Measurements from ENCODE around the gene NRP2.

Gene NRP2, protein sequence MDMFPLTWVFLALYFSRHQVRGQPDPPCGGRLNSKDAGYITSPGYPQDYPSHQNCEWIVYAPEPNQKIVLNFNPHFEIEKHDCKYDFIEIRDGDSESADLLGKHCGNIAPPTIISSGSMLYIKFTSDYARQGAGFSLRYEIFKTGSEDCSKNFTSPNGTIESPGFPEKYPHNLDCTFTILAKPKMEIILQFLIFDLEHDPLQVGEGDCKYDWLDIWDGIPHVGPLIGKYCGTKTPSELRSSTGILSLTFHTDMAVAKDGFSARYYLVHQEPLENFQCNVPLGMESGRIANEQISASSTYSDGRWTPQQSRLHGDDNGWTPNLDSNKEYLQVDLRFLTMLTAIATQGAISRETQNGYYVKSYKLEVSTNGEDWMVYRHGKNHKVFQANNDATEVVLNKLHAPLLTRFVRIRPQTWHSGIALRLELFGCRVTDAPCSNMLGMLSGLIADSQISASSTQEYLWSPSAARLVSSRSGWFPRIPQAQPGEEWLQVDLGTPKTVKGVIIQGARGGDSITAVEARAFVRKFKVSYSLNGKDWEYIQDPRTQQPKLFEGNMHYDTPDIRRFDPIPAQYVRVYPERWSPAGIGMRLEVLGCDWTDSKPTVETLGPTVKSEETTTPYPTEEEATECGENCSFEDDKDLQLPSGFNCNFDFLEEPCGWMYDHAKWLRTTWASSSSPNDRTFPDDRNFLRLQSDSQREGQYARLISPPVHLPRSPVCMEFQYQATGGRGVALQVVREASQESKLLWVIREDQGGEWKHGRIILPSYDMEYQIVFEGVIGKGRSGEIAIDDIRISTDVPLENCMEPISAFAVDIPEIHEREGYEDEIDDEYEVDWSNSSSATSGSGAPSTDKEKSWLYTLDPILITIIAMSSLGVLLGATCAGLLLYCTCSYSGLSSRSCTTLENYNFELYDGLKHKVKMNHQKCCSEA
- total RNA-seq = 0 to 0.49 reads per million in 2 donors

DNA sequence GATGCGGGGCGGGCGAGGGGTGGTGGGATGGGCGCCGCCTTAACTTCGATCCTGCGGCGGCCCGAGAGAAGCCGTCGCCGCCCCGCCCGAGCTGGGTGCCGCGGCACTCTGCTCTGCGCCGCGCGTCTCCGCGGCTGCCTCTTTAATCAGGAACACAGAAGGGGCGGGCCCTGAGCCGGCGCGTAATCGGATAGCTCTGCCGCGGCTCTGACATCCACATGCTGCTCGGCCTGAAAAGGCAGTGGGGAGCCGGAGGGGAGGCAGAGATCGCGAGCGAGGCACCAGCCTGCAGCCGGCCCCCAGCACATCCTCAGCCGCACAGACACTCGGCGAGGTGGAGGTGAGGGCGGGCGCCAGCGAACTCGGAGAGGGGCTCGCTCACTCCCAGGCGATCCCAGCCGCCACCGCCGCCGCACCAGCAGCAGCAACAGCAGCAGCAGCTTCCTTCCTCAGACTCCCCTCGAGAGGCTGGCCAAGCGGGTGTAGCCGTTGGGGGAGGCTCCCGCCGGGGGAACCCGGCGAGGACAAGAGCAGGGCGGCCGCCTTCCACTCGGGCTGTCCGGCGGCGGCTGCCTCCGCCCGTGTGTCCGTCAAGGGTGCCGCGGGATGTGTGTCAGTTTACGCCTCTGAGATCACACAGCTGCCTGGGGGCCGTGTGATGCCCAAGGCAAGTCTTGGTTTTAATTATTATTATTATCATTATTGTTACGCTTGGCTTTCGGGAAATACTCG, at the start of gene NRP2:
Gene NRP2 (plus strand): TSS at position 263 of the 732 bp plus-strand sequence. CDS start 790 bp downstream, outside the sequence.
- DNase-seq = peak; percentile 6

DNA sequence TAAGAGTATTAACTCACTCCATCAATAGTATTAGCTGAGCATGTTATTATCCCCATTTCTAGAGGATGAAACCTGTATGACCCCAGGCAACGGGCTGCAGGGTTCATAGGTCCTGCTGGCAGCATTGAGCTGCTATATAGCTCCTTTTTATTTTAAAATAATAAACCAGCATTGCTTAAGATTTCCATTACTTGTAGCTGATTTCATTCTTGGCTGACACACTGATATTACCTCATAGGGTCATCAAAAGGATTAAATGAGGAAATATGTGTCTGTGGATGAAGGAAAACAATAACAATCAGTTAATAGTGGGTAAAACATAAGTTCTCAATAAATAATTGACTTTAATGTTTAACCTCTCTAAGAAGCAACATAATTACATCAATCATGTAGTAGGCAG, 48.3 kb upstream of the NRP2 start:
- DNase-seq = no peak

DNA sequence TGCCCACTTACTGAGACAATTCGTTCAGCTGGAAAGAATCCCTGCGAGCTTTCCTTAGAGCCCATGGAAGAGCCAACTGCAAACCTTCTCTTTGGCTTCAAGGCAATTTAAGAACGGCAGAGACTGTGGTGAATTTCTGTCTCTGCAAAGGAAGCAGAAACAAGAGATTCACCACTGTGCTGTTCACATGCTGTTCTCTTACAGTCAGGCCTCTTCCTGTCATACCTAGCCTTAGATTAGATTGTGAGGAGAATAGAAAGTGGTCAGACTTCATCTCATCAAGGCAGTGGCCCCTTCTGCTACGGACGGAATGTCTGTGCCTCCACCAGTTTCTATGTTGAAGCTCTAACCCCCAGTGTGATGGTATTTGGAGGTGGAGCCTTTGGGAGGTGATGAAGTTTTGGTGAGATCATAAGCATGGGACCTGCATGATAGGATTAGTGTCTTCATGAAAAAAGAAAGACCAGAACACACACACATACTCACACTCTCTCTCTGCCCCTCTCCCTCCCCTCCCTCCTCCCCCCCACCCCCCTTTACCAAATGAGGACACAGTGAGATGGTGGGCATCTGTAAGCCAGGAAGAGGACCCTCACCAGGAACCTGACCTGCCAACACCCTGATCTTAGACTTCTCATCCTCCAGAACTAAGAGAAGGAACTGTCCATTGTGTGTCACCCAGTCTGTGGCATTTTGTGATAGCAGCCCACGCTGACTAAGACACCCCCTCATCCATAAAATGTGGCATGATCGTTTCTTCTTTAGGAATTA, 45.6 kb upstream of the NRP2 start:
- no peak for DNase-seq

DNA sequence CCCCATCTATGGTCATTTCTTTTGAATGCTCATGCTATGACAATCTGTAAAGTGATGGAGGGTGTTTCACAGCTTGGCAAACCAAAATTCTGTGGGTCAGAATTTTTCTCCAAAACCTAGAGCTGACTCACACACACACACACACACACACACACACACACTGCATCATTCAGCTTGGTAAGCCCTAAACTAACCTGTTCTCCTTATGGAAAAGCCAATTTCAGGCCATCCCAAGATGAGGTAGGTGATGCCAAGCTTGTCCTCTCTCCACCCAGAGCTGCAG, 45.0 kb upstream of the NRP2 start:
- no peak for DNase-seq

DNA sequence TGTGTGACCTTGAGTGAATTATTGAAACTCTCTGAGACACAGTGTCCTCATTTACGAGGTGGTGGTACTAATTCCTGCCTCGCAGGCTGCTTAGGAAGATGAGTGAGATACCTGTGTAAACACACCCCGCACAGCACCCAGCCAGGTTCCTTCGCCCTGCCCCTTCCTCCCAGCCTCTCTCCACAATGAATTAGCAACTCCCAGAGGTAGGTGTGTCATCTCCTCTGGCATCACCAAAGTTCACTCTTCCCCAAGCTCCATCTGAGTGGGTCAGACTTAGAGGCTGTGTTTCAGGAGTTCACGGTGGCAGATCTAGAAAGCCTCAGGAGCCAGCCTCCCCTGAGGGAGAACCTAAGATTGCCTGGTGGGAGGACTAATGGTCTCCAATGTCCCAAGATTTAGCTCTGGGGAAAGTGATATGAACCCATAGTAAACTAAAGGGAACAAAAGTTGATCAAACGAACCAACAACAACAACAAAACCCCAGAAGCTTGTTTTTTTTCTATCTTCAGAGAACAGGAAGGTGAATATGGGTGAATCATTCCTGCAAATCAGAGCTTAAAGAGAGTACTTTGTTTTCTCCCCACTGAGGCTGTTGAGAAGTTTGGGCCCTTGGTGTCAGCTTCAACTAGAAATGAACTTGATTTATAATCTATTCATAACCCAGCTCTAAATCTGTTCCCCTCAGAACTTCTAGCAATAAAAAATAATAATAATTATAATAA, 44.4 kb upstream of the NRP2 start:
- no peak for DNase-seq

DNA sequence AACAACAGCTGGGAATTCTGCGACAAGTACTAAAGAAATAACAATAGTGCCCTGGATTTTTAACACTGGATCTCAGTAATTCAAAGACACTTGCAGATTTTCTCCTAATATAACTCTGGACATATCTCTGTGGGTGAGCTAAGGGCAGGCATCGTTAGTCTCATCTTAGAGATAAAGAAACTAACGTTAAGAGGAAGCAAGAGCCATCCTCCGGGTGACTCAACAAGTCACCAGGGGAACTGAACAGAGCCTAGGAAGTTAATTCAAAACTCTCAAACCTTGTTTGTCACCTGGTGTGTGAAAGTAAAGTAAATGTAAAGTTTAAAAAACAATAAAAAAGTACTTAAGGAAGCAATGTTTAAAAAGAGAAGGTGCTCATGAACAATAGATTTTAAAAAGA, 41.6 kb upstream of the NRP2 start:
- DNase-seq = no peak

DNA sequence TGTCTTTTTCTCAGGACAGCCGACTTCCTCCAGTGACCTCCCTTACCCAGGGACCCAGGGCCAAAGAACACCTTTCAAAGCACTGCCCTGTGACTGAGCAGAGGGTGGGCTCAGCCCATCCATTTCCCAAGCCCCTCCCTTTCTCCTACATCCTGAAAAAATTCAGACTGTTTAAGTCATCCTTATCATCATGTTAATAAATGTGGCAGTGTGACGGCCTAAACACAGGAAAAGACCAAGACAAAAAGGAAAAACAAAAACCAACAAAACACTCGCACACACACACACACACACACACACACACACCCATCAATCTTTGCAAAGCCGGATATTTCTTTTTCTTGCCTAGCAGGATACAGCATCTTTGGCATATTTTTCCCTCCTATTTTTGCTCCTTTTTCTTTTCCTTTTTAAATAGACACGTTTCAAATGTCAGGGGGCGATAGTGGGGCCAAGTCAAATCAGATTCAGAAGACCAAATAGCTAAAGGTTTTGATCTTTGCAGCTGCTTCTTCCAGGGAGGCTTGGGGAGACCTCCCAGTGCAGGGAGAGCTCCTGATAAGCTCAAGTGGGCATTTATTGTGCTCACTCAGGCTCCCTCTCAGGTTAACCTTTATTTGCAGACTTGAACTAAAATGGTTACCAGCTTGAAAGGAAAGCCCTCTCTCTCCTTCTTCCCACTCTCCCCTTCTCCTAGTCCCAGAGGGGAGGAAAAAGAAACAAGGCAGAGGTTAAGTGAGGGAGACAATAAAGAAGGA, 39.5 kb upstream of the NRP2 start:
- no peak for DNase-seq

DNA sequence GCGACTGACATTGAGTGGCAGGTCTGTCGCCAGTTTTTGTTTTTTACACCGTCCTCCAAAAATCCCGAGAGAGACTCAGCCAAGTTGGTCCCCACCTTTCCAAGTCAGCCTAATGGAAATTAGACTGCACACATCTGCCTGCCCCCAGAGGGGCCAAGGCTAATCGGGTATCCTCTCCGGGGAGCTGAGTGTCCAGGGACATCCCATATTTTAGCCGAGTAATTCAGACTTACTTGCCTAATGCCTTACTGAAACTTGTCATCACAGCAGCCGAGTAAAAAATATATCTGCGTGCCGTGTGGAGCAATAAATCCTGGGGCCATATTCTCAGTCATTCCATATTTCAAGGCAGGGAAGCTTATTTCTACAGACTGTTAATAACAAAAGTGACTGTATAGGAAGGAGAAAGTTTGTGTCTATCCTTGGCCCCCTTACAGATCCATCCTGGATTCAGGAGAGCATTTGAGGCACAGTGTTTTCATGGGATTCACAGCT, 38.9 kb upstream of the NRP2 start:
- no peak for DNase-seq

DNA sequence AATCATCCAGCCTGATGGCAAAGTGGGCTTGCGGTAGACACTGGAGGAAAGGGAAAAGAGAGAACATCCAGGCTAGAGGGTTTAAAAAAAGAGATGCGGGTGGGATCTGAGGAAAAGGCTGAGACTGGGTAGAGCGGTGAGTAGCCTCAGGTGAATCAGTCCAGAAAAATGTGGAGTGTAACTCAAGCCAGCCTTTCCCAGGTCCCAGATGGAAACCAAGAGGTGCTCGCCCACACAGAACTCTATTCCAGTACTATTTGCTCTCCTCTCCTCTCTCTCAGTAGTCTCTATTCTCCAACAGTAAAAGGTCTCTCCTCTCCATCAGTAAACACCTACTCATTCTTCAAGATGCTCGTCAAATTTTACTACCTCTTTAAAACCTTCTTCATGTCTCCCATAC, 38.3 kb upstream of the NRP2 start:
- DNase-seq = no peak

DNA sequence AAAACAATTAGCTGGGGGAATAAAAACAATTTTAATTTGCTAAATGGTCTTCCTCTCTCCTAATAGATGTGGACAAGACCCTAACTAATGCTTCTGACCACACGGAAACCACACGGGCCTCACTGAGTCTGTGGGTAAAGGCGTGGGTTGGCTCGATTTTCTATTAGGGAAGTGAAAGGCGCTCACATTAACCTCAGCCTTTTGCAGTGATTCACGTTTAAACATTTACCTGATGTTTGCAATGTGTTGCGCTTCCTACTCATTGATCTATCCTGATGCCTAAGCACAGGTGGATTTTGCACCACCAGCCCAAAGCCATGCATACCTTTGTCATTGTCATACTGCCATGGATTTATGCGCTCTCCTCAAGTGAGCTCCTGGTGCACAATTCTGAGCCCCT, 35.6 kb upstream of the NRP2 start:
- DNase-seq = no peak

DNA sequence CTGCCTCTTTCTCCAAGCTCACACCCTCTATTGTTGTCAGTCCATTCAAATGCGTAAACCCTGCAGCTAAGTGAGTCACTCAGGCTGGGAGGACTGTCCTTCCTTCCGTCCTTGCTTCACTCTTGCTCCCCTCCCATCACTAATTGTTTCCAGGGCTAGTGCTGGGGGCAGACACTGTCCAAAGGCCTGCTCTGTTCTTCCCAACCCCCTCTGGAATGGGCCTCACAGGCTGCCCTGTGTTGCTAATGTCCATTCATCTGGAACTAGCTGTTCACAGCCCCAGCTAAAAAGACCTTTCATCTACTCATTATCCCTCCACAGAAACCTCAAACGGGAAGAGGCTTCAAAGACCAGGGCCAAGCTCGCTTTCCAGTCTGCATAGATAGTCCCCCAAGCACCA, 31.9 kb upstream of the NRP2 start:
- no peak for DNase-seq

DNA sequence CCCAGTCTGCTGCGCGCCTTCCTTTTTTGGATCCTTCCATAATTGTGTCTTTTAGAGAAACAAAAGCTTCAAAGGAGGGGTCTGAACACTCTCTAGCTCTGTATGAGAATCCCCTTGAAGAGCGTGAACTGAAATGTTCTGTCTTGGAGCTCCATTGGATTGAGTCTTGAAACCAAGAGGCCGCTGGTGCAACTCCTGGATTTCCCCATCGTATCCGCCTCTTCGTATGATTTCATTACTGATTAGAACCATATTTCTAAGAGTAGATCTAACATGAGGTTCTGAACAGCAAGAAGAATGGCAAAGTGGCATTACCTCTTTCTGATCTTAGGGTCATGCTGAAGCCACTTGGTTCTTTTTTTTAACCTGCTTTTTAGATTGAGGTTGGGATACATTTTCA, 31.4 kb upstream of the NRP2 start:
- DNase-seq = no peak

DNA sequence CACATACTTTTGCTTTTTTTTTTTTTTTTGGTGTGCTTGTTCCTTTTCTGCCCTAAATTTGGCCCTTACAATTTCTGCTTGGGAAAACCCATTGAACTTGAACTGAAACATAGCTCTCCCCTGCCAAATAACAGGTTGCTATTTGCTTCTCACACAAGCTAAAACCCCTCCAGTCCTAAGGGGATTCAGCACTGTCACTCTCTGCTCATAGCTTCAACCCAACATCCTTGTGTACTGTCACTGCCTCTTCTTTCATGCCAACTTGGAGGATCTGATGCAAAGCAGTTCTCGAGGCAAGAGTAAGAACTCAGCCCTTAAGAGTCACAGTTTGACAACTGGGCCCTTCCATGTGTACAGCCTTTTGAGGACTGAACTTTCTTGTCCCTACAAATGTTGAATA, 30.6 kb upstream of the NRP2 start:
- DNase-seq = no peak

DNA sequence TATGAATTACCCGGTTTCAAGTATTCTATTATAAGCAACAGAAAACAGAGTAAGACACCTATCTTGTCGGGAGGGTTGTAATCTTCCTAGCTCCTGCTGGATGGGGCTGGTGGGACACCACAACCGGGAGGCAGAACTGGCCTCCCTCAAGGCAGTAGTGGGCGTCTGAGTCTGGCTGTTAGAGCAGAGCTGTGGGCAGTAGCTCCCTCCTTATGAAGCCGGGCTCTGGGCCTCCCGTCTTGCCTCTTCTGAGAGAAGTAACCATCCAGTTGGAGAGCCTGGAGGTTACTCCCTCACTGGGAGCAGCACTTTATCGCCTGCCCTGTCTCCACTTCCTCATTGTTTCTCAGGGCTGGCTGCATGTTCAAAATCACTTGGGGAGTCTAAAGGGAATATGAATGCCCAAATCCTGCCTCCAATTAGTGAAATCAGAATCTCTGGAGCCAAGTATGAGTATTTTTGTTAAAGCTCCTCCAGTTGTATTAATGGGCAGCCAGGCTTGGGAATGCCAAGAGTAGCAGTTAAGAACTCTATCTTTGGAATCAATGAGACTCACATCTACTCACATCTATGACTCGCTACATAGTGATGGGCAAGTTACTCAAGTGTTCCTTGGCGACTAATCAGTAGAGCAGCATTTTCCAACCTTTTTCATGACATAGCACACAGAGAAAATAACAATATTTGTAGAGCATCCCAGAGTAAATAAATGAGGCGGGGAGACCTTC, 27.3 kb upstream of the NRP2 start:
- DNase-seq = no peak

DNA sequence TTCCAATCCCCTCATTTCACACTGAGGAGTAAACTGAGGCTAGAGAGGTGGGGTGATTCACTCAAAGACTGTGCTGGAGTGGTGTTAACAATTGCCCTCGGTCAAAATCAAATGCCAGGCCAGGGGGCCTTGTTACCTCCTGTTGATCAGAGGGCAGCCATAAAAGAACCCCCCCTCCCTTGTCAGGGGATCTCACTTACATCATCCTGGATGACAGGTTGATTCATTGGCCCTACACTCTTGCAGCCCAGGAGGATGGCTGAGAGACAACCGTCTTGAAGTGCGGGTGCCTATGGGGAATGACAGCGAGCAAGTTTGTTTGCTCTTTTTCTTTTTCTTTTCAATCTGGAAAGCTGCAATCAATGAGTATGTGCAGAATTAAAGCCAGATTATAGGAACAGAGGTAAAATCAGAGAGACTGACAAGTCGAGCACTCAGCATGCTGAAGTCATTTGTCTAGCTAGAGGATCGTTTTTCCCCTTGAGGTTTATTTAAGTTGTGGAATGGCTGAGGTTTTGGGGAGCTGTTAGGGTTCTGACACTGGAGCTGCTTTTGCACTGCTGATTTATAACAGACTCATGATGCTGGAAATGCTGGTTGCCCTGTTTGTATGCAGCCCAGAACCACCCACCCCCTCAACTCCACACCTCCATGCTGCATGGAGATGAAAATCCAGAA, 26.4 kb upstream of the NRP2 start:
- DNase-seq = no peak

DNA sequence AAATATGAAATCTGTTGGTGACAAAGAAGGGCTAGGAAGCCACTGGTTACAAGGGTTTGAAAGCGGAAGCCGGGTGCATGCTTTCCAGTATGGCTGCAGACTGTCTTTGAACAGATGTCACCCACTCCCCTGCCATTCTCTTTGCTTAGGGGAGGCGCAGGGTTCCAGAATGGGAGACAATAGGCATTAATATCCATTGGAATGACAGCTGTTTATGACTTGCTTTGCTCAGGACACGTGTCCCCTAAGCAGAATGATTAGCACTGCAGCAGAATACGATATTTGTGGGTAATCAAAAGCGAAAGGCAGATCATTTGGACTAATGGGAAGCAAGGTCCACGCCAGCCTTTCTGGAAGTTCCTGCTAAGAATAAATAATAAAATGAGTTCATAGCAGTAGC, 25.8 kb upstream of the NRP2 start:
- DNase-seq = no peak

DNA sequence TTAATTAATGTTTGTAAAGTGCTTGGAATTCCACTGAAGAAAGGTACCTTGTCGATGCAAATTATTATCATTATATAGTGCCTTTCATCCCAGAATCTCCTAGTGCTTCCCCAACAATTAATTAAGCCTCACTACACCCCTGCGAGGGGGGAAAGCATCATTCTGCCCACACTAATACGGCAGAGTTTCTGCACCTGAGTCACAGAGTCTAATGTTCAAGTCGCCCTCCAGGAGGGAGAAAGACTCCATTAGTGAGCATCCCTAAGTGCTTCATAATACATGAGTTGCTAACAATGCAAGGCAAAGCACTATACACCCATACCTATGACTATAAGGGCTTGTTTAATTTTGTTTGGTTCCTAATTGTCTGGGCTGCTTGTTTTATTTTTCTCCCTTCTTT, 25.4 kb upstream of the NRP2 start:
- no peak for DNase-seq

DNA sequence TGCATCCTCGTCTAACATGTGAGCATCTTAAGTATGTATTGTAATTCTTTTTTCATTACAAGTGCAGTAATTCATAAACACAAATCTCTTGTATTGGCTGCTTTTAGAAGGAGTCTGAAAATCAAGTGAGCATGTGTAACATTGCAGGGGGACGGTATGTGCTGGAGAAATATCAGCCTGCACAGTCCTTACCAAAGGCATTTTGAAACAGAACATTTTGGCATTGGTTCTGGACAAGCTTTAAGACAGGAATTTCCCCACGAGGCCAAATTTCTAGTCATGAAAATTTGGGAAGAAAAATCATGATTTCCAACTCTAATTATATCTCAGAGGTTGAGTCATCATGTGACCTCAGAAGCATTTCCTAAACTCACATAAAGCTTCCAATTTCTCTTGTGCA, 24.7 kb upstream of the NRP2 start:
- no peak for DNase-seq

DNA sequence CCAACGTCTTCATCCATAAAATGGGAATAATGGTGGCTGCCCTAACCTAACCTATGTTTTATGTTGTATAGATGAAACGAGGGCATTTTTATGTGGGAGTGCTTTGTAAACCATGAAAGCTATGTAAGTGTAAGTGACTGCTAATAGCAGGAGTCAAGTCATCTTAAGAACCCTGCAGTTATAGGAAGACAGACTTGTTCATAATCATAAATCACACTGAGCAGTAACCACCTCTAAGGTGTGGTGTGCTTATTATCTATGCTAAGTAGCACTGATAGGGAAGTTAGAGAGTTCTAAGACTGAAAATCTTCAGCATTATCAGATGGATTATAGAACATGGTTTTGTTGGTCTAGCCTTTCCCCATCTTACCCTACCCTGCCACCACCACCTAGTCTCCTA, 24.2 kb upstream of the NRP2 start:
- no peak for DNase-seq

DNA sequence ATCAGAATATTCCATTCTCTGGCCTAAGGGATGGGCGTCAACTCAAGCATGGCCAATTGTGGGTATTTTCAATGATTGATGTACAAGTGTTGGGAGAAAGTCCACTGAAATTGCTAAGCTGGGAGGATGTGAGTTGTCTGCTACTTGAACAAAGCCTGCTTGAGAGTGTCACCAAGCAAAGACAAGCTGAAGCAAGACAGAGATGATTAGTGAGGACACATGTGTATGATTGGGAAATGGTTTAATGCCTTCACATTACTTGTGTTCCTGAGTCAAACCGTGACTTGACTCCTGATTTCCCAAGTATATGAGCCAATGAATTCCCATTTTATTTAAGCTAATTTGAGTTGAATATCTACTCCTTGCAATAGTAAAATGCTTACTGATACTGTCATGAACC, 23.7 kb upstream of the NRP2 start:
- no peak for DNase-seq
